ENCODE data around the gene RAD54L.
"Not testable (repeated sequence)": the region's sequence is repeated elsewhere in the genome, so short reads cannot be mapped to it uniquely, and the experiment has no call there.

Gene RAD54L

DNA sequence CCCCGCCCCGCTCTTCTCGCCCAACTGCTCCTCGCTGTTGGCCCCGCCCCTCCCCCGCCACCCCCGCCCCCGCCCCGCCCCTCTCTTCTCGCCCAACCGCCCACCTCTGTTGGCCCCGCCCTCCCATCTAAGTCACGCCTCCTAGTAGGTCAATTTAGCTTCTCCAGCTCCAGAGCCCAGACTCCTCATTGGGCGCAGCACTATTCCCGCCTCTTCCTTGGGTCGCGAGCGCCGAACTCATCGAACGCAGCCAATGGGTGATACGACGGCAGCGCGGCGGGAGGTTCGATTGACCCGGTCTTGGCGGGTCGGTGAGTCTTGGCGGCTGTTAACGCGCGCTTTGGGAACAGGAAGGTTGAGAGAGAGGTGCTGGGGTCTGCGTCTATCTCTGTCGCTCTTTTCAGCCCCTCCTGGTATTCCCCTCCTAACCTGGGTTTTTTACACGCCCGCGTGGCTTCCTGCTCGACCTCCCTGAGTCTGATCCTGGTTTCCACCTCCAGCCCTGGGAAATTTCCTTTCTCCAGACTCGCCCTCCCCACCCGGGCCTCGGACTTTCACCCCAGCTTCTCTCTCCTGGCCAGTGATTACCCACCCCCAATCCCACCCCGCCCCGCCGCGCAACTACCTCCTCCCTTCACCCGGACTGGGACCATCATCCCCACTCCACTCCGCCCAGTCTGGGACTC, at the start of gene RAD54L:
Gene RAD54L, plus strand, starts transcription at position 328 of the 686 bp plus-strand sequence. CDS start 643 bp downstream, outside the sequence.
- peak; percentile 98 for DNase-seq

DNA sequence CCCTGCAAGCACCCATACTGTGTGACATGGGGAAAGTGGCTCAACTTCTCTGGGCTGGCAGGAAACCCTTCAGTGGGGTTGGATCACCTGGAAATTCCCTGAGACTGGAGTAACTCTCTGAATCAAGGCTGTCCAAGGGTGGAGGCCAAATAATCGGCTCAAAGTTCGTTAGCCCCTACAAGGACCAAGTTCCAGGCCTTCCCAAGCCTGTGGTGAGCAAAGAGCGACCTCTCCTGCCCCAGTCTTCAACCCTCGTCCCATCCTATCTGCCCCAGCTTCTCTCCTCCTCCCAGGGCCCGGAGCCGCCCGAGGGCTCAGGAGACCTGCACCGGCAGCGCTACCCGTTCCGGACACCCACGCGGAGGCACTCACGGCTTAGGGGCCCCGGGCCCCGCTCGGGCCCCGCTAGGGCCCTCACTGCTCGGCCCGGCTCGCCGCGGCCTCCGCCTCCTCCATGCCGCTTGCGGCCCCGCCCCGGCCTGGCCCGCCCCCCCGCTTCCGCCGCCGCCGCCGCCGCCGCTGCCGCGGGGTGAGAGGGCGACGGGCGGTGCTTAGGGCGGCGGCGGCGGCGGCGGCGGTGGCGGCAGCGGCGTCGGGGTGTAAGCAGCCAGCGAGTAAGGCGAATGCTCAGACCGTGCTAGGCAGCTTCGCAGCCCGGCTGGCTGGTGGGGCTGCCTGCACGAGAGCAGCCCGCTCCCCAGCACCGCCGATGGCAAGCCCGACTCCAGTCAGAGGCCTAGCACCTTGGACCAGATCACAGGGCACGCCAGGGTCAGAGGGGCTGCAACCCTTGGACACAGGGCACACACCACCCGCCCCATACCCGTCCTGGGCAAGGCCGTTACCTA, 49.4 kb upstream of the RAD54L start, which contains the start of gene POMGNT1:
Gene POMGNT1, minus strand, starts transcription at position 471 of the 848 bp plus-strand sequence. CDS start 613 bp downstream, outside the sequence.
- DNase-seq = peak; percentile 83

DNA sequence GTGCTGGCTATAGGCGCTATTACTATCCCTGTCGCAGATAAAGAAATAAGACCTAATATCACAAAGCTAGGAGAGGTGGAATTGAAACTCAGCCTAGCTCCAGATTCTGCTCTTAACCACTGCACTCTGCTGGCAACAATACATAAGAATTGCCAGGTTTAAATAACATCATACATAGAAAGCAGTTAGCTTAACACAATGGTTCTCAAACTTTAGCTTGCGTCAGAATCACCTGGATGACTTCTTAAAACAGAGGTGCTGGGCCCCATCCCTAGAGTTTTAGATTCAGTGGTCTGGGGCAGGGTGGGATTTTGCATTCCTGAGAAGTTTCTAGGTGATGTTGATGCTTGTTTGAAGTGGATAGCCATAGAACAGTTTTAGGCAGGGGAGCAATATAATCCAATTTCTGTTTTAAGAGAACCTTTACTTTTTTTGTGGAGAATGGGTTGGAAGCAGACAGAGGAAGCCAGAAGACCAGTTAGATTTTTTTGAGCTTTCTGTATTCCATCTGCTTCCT, 48.3 kb upstream of the RAD54L start:
- no peak for DNase-seq

DNA sequence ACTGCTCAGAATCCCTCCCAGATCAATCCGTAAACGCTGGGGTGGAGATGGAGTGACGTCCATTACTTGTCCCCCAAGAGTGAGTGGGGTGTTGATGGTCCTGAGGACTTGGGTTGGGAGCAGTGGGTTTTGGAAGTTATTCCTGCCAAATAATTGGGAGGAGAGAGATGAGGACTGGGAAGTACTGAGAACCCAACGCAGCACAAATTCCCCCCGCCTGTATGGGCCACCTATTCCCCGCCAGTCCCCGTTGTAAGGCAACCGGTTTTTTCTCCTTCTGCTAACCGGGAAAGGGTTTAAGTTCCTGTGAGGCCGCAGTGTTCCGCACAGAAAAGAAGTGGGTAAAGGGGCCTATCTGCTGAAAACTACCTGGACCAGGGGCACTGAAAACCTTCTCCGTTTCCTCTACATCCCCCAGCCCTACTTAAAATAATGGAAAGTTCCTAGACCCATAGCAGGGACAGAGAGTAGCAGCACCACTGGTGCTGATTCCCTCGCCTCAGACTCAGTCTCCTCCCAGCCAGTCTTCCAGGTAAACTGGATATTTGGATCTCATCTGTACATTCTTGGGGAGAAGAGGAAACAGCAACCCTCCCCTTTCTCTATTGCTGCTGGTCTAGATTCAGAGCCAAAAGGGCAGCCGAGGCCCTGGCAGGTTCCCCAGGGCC, 43.7 kb upstream of the RAD54L start:
- no peak for DNase-seq

DNA sequence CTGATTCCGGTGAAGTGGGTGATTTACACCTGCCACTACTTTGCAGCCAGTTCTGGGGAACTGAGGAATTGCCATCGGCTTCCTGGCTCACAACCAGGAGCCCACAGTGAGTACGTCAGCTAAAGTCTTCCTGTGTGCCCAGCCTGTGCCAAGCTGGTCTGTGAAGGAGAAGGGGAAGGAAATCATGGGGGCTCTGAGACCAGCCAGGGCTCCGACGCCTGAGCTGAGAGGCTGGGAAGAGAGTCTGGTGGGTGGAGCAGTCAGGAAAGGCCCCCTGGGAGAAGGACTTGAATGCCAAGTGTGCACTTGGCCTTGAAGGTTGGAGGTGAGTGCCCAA, 43.2 kb upstream of the RAD54L start:
- no peak for DNase-seq

DNA sequence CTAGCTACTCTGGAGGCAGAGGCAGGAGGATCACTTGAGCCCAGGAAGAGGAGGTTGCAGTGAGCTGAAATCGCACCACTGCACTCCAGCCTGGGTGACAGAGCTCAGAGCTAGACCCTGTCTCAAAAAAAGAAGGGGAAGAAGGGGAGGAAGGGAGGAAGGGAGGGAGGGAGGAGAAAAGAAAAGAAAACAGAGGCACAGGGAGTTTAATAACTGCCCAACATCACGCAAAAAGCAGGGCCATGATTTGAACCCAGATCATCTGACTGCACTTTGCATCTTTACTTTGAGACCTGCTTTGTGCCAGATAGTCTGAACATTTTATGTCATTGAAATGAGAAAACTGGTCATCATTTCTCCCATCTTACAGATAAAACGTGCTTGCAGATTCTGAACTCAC, 42.4 kb upstream of the RAD54L start:
- DNase-seq = no peak

DNA sequence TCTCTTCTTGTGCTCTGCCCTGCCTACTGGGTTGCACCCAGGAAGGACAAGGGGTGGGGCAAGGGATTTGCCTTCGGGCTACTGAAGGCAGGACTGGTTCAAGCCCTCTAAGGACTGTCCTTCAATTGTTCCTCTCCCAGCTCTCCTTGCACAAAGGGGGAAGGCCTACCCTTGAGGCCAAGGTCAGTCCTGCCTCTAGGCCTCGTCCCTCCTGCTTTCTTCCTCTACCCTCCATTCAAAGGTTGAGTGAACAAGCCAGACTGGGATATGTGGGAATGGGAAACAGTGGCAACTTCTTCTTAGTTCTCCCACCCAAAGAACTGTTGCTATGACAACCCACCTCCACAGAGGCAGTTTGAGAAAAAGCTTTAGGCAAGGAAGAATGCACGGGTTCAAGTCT, 41.8 kb upstream of the RAD54L start:
- no peak for DNase-seq

DNA sequence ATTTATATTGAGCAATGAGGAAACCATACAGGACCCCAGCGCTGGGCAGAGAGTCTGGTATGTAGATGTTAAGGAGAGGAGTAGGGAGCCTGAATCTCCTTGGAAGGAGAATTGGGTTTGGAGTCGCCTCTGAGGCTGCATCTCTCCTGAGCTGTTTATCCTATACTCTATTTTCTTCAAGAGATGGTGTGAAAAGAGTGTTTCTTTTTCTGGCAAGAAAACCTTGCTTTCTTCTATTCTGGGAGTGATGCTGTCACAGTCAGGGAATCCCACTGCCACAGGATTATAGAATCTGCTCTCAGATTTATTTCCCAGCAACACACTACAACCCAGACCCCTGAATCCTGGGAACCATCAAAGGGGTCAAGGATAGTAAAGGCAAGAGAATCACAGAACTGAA, 41.2 kb upstream of the RAD54L start:
- no peak for DNase-seq

DNA sequence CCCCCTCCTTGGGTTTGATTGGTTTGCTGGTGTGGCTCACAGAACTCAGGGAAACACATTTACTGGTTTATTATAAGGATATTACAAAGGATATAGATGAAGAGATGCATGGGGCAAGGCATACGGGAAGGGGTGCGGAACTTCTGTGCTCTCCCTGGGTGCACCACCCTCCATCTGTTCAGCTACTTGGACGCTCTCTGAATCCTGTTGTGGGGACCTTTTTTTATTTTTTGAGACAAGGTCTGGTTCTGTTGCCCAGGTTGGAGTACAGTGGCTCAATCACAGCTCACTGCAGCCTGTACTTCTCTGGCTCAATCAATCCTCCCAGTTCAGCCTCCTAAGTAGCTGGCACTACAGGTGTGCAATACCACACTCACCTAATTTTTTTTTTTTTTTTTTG, 37.0 kb upstream of the RAD54L start:
- no peak for DNase-seq

DNA sequence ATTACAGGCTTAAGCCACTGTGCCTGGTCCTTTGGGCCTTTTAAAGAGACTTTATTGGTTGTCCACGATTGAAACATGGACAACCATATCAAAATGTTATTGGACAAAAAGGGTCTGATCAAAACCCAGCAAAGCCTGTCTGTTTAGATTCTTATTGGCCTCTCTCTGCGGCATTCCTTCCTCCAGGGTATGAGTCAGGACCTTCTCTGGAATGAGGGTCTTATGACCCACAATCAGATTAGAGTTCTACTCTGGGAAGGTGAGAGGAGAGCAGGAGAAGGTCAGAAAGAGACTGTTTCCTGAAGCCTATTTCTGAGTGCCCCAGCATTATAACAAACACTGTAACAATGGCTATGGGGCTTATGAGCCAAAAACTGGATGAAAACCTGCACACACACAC, 36.5 kb upstream of the RAD54L start:
- DNase-seq = no peak

DNA sequence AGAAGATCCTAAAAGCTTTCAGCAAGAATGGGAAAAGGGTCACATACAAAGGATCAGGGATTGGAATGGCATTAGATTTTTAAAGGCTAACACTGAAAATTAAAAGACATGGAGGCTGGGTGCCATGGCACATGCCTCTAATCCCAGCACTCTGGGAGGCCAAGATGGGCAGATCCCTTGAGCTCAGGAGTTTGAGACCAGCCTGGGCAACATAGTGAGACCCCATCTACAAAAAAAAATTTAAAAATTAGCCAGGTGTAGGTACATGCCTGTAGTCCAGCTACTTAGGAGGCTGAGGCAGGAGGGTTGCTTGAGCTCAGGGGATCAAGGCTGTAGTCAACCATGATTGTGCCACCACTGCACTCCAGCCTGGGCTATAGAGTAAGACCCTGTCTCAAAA, 32.1 kb upstream of the RAD54L start:
- DNase-seq = no peak

DNA sequence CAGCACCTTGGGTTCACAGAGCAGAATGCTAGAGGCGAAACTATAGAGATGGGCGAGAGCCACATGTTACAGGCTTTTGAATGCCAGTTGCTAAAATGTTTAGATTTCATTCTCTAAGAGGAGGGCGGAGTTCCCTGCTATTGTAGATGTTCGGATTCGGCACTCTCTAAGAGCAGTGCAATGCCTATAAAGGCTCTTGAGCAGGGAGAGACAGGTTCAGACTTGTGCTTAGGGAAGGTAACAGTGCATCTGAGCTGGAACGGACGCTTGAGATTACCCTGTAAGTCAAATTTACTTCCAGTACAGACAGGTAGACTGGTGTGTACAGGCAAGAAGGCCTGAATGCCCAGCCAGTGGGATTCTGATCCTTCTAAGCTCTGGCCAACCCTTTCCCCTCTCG, 29.1 kb upstream of the RAD54L start:
- no peak for DNase-seq

DNA sequence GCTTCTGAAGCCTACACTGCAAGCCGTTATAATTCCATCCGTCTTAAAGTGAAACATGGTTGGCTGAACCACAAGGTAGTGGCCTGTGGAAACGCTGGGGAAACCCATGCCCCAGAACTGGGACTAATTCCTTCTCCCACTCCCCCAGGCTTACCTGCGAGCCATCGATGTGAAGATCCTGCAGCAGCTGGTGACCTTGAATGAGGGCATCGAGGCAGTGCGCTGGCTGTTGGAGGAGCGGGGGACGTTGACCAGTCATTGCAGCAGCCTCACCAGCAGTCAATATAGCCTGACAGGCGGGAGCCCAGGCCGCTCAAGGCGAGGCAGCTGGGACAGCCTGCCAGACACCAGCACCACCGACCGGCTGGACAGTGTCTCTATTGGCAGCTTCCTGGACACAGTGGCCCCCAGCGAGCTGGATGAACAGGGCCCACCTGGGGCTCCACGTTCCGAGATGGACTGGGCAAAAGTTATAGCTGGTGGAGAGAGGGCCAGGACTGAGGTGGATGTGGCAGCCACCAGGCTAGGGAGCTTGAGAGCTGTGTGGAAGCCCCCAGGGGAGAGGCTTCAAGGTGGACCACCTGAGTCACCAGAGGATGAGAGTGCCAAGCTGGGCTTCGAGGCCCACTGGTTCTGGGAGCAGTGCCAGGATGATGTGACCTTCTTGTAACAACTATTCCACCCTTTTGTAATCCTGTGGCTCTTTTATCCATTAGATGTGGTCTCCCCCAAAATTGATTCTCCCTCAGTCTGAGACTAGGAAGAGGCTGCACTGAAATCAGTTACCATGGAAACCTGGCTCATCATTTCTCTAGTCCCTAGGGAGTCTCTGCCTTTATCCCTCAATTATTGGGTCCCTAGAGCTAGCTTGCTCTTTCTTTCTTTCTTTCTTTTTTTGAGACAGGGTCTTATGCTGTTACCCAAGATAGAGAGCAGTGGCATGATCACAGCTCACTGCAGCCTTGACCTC, 27.7 kb upstream of the RAD54L start:
- no peak for DNase-seq

DNA sequence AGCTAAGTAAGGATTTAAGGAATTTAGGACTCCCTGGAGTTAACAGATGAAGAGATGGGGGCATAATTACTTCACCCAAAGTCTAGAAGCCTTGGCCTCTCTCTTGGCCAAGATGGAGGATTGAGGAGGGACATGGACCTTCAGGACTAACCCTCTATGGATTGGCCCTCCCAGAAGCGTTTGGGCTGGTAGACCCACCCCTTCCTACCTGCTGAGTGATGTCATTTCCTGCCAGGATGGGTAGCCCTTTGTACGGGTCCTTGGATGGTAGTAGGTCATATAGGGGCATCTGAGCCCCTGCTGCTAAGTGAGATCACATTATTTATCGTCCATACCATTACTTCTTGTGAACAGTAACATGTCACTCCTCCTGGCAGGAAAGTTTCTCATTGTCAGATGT, 26.8 kb upstream of the RAD54L start:
- DNase-seq = no peak

DNA sequence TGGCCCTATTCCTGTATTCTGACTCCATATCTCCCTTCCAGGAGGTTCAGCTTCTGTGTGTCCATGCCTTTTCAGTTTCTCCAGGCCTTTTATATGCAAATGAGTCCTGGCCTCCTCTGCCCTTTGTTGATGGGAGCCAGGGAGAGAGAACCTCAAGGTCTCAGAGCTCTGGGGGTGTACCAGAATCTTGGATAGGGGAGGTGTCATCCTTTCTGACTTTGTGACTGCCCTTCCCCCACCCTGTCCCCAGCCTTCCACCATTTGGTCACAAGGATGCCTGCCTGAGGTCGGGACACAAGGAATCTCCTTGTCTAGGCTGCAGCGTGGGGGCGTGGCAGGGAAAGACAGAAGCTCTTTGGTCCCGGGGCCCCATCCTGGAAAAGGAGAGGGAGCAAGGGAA, 25.8 kb upstream of the RAD54L start:
- DNase-seq = no peak

DNA sequence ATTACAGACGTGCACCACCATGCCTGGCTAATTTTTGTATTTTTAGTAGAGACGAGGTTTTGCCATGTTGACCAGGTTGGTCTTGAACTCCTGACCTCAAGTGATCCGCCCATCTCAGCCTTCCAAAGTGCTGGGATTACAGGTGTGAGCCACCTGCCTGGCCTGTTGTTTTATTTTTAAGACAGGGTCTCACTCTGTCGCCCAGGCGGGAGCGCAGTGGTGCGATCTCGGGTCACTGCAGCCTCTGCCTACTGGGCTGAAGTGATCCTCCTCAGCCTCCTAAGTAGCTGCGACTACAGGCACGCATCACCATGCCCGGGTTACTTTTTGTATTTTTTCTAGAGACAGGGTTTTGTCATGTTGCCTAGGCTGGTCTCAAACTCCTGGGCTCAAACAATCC, 24.5 kb upstream of the RAD54L start:
- not testable (repeated sequence) for DNase-seq

DNA sequence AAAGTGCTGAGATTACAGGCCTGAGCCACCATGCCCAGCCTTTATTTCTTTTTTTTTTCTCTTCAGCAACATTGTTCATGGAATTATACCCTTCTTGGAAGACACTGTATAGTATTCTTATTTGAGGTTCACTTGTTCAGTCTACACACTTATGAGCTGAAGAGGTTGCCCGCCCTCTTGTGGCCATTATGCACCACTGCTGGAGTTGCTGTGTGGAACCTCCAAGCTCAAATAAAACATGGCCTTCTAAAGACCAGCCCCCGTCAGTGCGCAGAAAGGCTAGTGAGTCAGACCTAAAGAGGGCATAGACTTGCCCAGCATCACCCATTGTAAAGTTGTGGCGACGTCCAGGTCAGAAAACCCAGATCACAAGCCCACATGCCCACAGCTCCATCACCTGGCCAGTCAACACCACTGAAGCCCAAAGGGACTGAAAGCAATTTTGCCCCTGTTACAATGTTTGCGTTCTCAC, 24.1 kb upstream of the RAD54L start:
- peak; percentile 73 for DNase-seq

DNA sequence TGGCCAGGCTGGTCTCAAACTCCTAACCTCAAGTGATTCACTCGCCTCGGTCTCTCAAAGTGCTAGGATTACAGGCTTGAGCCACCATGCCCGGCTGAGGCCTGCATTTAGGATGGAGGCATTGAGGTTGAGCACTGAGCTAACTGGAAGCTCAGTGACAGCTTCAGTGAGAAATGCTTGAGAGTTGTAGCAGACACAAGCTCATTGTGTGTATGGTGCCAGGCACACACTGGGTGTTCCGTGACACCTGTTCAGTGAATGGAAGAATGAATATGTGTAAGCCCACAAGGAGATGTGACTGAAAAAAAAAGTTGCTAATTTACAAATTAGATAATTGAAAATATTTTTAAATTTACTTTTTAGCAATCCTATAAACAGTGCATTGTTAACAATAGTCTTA, 22.6 kb upstream of the RAD54L start:
- DNase-seq = no peak

DNA sequence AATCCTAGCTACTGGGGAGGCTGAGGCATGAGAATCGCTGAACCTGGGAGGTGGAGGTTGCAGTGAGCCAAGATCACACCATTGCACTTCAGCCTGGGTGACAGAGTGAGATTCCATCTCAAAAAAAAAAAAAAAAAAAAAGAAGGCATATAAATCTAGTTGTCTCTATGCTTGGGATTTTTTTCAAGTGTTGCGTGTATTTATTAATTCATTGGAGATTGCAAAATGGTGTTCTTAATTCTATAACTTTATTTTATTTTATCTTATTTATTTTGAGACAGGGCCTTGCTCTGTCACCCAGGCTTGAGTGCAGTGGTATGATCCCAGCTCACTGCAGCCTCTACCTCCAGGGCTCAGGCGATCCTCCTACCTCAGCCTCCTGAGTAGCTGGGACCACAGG, 16.3 kb upstream of the RAD54L start:
- DNase-seq = not testable (repeated sequence)

DNA sequence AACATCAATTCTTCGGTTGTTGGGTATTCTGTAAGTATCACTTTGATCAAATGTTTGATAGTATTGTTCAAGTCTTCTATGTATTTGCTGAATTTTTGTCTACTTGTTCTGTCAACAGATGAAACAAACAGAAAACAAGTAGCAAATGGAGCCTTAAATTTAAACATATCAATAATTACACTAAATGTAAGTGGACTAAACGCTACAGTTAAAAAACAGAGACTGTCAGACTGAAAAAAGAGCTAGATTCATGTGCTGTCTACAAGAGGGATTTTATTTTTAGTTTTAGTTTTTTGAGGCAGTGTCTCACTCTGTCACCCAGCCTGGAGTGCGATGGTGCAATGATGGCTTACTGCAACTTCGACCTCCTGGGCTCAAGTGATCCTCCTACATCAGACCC, 10.7 kb upstream of the RAD54L start:
- DNase-seq = no peak

DNA sequence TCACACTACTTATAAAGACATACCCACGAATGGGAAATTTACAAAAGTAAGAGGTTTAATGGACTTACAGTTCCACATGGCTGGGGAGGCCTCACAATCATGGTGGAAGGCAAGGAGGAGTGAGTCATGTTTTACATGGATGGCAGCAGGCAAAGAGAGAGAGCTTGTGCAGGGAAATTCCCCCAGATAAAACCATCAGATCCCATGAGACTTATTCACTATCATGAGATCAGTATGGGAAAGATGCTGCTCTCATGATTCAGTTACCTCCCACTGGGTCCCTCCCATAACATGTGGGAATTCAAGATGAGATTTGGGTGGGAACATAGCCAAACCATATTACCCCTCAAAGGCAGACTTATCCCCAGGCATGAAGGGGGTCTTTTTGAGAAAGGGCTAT, 8.7 kb upstream of the RAD54L start:
- DNase-seq = not testable (repeated sequence)

DNA sequence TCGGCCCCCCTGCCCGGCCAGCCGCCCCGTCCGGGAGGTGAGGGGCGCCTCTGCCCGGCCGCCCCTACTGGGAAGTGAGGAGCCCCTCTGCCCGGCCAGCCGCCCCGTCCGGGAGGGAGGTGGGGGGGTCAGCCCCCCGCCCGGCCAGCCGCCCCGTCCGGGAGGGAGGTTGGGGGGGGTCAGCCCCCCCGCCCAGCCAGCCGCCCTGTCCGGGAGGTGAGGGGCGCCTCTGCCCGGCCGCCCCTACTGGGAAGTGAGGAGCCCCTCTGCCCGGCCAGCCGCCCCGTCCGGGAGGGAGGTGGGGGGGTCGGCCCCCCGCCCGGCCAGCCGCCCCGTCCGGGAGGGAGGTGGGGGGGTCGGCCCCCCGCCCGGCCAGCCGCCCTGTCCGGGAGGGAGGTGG, 5.8 kb upstream of the RAD54L start:
- DNase-seq = not testable (repeated sequence)
